GM18498 (cell line): ENCODE measurements around the gene PIEZO2.
"Not testable (repeated sequence)": the region's sequence is repeated elsewhere in the genome, so short reads cannot be mapped to it uniquely, and the experiment has no call there.

Source experiments
- ATAC-seq: cut with Tn5 transposase; IDR thresholded peaks from one replicate; pipeline ENCODE4 v1.9.1; 2021; ENCODE audit warnings: mild to moderate bottlenecking, moderate library complexity; ENCODE audit not compliant: unreplicated experiment

The PIEZO2 gene

GRCh38 chr18:11150271-11150615, 874 bp upstream of the PIEZO2 start:
- ATAC-seq = no peak

- peak; percentile 13 for ATAC-seq
Observed at GRCh38 chr18:11148680-11149440, 509 bp downstream of the PIEZO2 start.

GRCh38 chr18:11147962-11148679, 1.2 kb downstream of the PIEZO2 start:
- no peak for ATAC-seq

GRCh38 chr18:11147371-11147951, 1.9 kb downstream of the PIEZO2 start:
- ATAC-seq = no peak

- no peak for ATAC-seq
Observed at GRCh38 chr18:11146947-11147345, 2.4 kb downstream of the PIEZO2 start.

GRCh38 chr18:11146238-11146946, 3.0 kb downstream of the PIEZO2 start:
- ATAC-seq = no peak

GRCh38 chr18:11145413-11146191, 3.8 kb downstream of the PIEZO2 start:
- no peak for ATAC-seq

DNA sequence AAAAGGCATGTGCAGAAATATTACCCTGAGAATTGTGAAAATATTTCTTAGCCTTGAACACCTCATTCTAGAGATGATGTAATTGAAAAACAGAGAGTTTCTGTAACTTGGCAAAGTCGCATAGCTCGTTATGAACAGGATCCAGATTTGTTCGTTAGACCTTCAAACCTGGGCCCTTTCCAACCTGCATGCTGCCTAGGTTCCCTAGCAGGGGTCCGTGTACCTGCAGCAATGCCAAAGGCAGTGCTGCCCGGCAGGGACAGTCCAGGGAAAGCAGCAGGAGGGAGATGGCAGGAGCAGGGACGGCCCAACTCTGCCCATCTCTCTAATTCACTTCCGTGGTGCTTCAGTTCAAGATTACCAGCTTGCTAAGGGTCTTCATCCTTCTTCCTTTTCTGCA, 12.0 kb downstream of the PIEZO2 start:
- no peak for ATAC-seq

GRCh38 chr18:11136241-11136640, 13.1 kb downstream of the PIEZO2 start:
- no peak for ATAC-seq

GRCh38 chr18:11134940-11135339, 14.4 kb downstream of the PIEZO2 start:
- ATAC-seq = no peak

DNA sequence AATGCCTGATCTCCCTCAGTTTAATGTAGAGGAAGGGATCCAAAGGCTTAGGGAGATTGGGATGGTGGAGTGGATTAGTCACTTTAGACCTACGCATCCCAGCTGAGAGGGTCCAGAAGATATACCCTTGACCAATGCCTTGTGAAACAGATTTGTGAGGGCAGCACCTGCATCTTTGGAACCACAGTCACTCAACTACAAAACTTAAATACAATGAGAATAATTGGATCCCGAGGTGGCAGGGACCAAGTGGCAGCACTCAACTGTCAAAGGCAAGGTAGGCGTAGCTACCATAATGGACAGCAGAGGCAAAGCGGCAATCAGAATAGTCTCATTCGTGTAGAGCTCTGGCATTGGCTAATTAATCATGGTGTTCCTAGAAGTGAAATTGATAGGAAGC, 20.3 kb downstream of the PIEZO2 start:
- not testable (repeated sequence) for ATAC-seq

- ATAC-seq = no peak
Observed at GRCh38 chr18:11125492-11126315, 23.7 kb downstream of the PIEZO2 start.

DNA sequence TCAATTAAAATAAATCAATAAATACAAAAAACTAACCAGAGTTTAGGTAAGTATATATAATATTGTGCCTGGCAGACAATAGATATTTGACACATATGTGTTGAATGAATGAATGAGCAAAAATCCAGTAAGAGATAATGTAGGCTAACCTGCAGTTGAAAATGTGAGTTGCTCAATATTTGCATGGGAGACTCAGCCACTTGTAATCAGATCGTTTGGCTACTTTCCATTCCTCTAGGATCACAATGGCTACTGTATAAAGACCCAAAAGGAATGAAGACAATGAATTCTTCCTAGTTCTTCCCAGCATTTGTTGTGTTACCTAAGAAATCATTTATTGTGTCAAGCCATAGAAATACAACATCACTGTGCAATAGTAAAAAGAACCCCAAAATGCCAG, 25.3 kb downstream of the PIEZO2 start:
- ATAC-seq = no peak

GRCh38 chr18:11121443-11121849, 27.9 kb downstream of the PIEZO2 start:
- ATAC-seq = no peak

GRCh38 chr18:11119959-11120587, 29.3 kb downstream of the PIEZO2 start:
- no peak for ATAC-seq

- ATAC-seq = no peak
Observed at GRCh38 chr18:11119550-11119949, 29.8 kb downstream of the PIEZO2 start.

- ATAC-seq = no peak
Observed at GRCh38 chr18:11118051-11118766, 31.2 kb downstream of the PIEZO2 start.

DNA sequence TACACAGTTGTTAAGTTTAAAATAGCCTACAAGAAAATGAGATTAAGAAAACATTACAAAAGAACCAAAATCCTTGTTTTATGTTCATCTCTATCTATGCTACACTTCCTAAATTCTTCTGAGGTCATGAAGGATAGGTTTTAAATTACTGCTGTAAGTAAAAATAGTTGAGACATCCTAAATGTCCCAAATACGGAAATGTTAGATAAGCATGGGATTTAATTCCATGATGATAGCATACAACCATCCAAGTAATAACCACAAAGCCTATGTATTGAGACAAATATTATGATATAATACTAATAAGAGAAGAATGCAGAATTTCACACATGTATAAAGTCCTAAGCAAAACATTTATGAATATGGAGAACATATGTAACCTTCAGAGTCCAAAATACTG, 34.1 kb downstream of the PIEZO2 start:
- no peak for ATAC-seq

GRCh38 chr18:11114653-11115052, 34.7 kb downstream of the PIEZO2 start:
- ATAC-seq = no peak
